H1 (cell line): ENCODE data around the gene ONECUT3. TPM values are rescaled to one million over a fixed set of nuclear protein-coding genes. Genes with fewer than 3 reads are reported as not detected.

Experiments
- CTCF ChIA-PET: fragments of 300-600 bp; sonication (Branson Sonifier 250); formaldehyde crosslinking; loops from one replicate; lab custom pipeline; 2021; ENCODE audit not compliant: partially characterized antibody; lab: Charles Lee
- POLR2A ChIA-PET: fragments of 300-600 bp; sonication (Branson Sonifier 250); formaldehyde crosslinking; loops from one replicate; lab custom pipeline; 2021; ENCODE audit warnings: inconsistent platforms; ENCODE audit not compliant: partially characterized antibody; lab: Charles Lee
- DNase-seq, 2 experiments: peaks; one replicate each; pipeline versions ENCODE4 v3.0.0 to v3.0.0-alpha.2; 2010 to 2022; ENCODE audit warnings: low spot score in 2 of 2, low read depth in 1 of 2, mixed read lengths in 1 of 2
- FAIRE-seq: peaks from 2 replicates; lab custom pipeline; 2011; peaks lifted over from hg19 to GRCh38; lab: Jason Lieb, UNC
- H2AFZ ChIP-seq: 2 replicates; pipeline ENCODE4 v1.8.1; 2012; ENCODE audit warnings: low read length, inconsistent platforms
- H2AK5ac ChIP-seq: 2 replicates; pipeline ENCODE4 v1.6.1; 2013; ENCODE audit warnings: low read depth, low read length
- H2BK120ac ChIP-seq: replicated peaks from 2 replicates; pipeline ENCODE3; 2013; ENCODE audit warnings: low read depth, low read length, inconsistent platforms
- H2BK12ac ChIP-seq: 2 replicates; pipeline ENCODE4 v1.6.1; 2013; ENCODE audit warnings: low read depth, low read length
- H2BK15ac ChIP-seq: 2 replicates; pipeline ENCODE4 v1.6.1; 2013; ENCODE audit warnings: low read length
- H2BK20ac ChIP-seq: 2 replicates; pipeline ENCODE4 v1.6.1; 2013; ENCODE audit warnings: low read length
- H2BK5ac ChIP-seq: 2 replicates; pipeline ENCODE4 v1.6.1; 2013; ENCODE audit warnings: low read depth, low read length
- H3K14ac ChIP-seq: 2 replicates; pipeline ENCODE4 v1.6.1; 2013; ENCODE audit warnings: inconsistent platforms; ENCODE audit not compliant: insufficient read length
- H3K18ac ChIP-seq: 2 replicates; pipeline ENCODE4 v1.6.1; 2013; ENCODE audit warnings: low read length; ENCODE audit errors: extremely low read depth
- H3K23ac ChIP-seq: 2 replicates; pipeline ENCODE4 v1.6.1; 2013; ENCODE audit warnings: inconsistent platforms; ENCODE audit not compliant: insufficient read length
- H3K23me2 ChIP-seq: 2 replicates; pipeline ENCODE4 v1.6.1; 2013; ENCODE audit warnings: low read depth, low read length
- H3K27ac ChIP-seq: 2 replicates; pipeline ENCODE4 v1.6.1; 2011; ENCODE audit warnings: low read depth, low read length, inconsistent platforms
- H3K27me3 ChIP-seq, 4 experiments: replicated peaks in 1 of 4; 1 replicate in 1 of 4; 2 replicates in 3 of 4; pipeline versions ENCODE4 v1.6.1 to v1.8.1; 2011 to 2013; ENCODE audit warnings: low read length in 3 of 4, mild to moderate bottlenecking in 3 of 4, inconsistent platforms in 2 of 4, mixed read lengths in 2 of 4, moderate library complexity in 1 of 4; ENCODE audit not compliant: control insufficient read depth in 3 of 4, insufficient read depth in 3 of 4; ENCODE audit errors: extremely low read depth in 1 of 4
- H3K36me3 ChIP-seq, 4 experiments: 2 replicates each; pipeline versions ENCODE4 v1.6.1 to v1.8.1; 2011 to 2013; ENCODE audit warnings: mild to moderate bottlenecking in 4 of 4, low read length in 3 of 4, moderate library complexity in 2 of 4, control low read depth in 1 of 4, inconsistent platforms in 1 of 4; ENCODE audit not compliant: insufficient read depth in 4 of 4, control insufficient read depth in 2 of 4
- H3K4ac ChIP-seq: replicated peaks from 2 replicates; pipeline ENCODE3; 2013; ENCODE audit warnings: low read length, low read depth, mixed read lengths, inconsistent platforms; ENCODE audit not compliant: insufficient read length
- H3K4me1 ChIP-seq, 4 experiments: replicated peaks in 1 of 4; 1 replicate in 1 of 4; 2 replicates in 3 of 4; pipeline versions ENCODE4 v1.6.1 to v1.8.1; 2011 to 2013; ENCODE audit warnings: low read length in 3 of 4, inconsistent platforms in 2 of 4, mixed read lengths in 1 of 4; ENCODE audit not compliant: insufficient read depth in 4 of 4, control insufficient read depth in 3 of 4
- H3K4me2 ChIP-seq, 2 experiments: 2 replicates each; pipeline versions ENCODE4 v1.6.1 to v1.8.1; 2011 to 2013; ENCODE audit warnings: low read depth in 2 of 2, low read length in 2 of 2, control low read depth in 1 of 2, inconsistent platforms in 1 of 2, mild to moderate bottlenecking in 1 of 2; ENCODE audit not compliant: insufficient read depth in 1 of 2
- H3K4me3 ChIP-seq, 4 experiments: fragments of 200-600, 300-600 bp in 1 of 4; sonication (generic), shearing (Covaris generic), sonication (Bioruptor Twin) in 1 of 4; 2 replicates each; pipeline versions ENCODE4 v1.5.1 to v1.8.1; 2011 to 2016; ENCODE audit warnings: low read length in 4 of 4, low read depth in 3 of 4, control low read depth in 2 of 4, inconsistent platforms in 2 of 4, mild to moderate bottlenecking in 2 of 4, mixed read lengths in 1 of 4, moderate library complexity in 1 of 4; ENCODE audit not compliant: insufficient read depth in 2 of 4; ENCODE audit errors: extremely low read depth in 1 of 4
- H3K56ac ChIP-seq: replicated peaks from 2 replicates; pipeline ENCODE3; 2013; ENCODE audit warnings: low read depth, mild to moderate bottlenecking, mixed read lengths, low read length, inconsistent platforms; ENCODE audit not compliant: insufficient read length
- H3K79me1 ChIP-seq: 2 replicates; pipeline ENCODE4 v1.6.1; 2013; ENCODE audit warnings: low read depth, low read length, control low read depth
- H3K79me2 ChIP-seq, 2 experiments: 2 replicates each; pipeline versions ENCODE4 v1.6.1 to v1.8.1; 2012 to 2013; ENCODE audit warnings: low read length in 2 of 2, mild to moderate bottlenecking in 2 of 2, inconsistent platforms in 1 of 2; ENCODE audit not compliant: insufficient read depth in 2 of 2, control insufficient read depth in 1 of 2
- H3K9ac ChIP-seq, 4 experiments: replicated peaks in 1 of 4; 1 replicate in 1 of 4; 2 replicates in 3 of 4; pipeline versions ENCODE4 v1.6.1 to v1.8.1; 2011 to 2013; ENCODE audit warnings: low read depth in 3 of 4, low read length in 3 of 4, control low read depth in 2 of 4, mild to moderate bottlenecking in 2 of 4, moderate library complexity in 2 of 4, inconsistent platforms in 1 of 4; ENCODE audit errors: extremely low read depth in 1 of 4
- H3K9me3 ChIP-seq, 2 experiments: 2 replicates each; pipeline versions ENCODE4 v1.6.1 to v1.8.1; 2012 to 2013; ENCODE audit warnings: mild to moderate bottlenecking in 2 of 2, moderate library complexity in 2 of 2, control low read depth in 1 of 2, inconsistent platforms in 1 of 2, low read depth in 1 of 2, low read length in 1 of 2, mixed read lengths in 1 of 2; ENCODE audit not compliant: insufficient read depth in 2 of 2
- H4K20me1 ChIP-seq, 2 experiments: replicated peaks in 1 of 2; 2 replicates each; pipeline versions ENCODE3 to v1.8.1; 2011 to 2013; ENCODE audit warnings: inconsistent platforms in 2 of 2, low read length in 2 of 2, mild to moderate bottlenecking in 1 of 2; ENCODE audit not compliant: insufficient read depth in 2 of 2, control insufficient read depth in 1 of 2
- H4K5ac ChIP-seq: 2 replicates; pipeline ENCODE4 v1.6.1; 2013; ENCODE audit warnings: low read length, low read depth, mixed read lengths, inconsistent platforms; ENCODE audit not compliant: insufficient read length
- H4K8ac ChIP-seq: 2 replicates; pipeline ENCODE4 v1.8.0; 2013; ENCODE audit warnings: mild to moderate bottlenecking, moderate library complexity, low read length, inconsistent platforms; ENCODE audit not compliant: insufficient read depth; ENCODE audit errors: extremely low read depth
- H4K91ac ChIP-seq: replicated peaks from 2 replicates; pipeline ENCODE3; 2013; ENCODE audit warnings: low read length, mixed read lengths, inconsistent platforms; ENCODE audit not compliant: insufficient read length
- EZH2 ChIP-seq: fragments of 200-600 bp; sonication (generic); IDR thresholded peaks from 2 replicates; pipeline ENCODE4 v1.7.1; 2012; ENCODE audit warnings: low read depth, mild to moderate bottlenecking, moderate library complexity, low read length, inconsistent platforms; ENCODE audit not compliant: severe bottlenecking
- KDM4A ChIP-seq: IDR thresholded peaks from one replicate; pipeline ENCODE4 v1.7.1; 2012; ENCODE audit warnings: low read depth, mild to moderate bottlenecking, moderate library complexity, low read length, inconsistent platforms; ENCODE audit not compliant: severe bottlenecking
- SAP30 ChIP-seq: fragments of 300-600 bp; sonication (generic); IDR thresholded peaks from 2 replicates; pipeline ENCODE4 v1.7.1; 2012; ENCODE audit warnings: low read length, moderate library complexity, mild to moderate bottlenecking, inconsistent platforms; ENCODE audit not compliant: insufficient read depth, insufficient replicate concordance
- SIX5 ChIP-seq: IDR thresholded peaks from 2 replicates; pipeline ENCODE4 v1.6.1; 2011; ENCODE audit warnings: mild to moderate bottlenecking, low read depth, low read length
- SUZ12 ChIP-seq: fragments of 200-600 bp; sonication (generic); IDR thresholded peaks from 2 replicates; pipeline ENCODE4 v1.6.1; 2012; ENCODE audit warnings: mild to moderate bottlenecking, inconsistent platforms, low read length, moderate library complexity, mixed read lengths
- WGBS, 2 experiments: shearing (Covaris generic) in 1 of 2; methylation state at CpG; one replicate each; pipeline versions ENCODE4 v1.1.6 to v1.1.7; 2013 to 2015; ENCODE audit warnings: low lambda C conversion rate in 2 of 2, mixed read lengths in 2 of 2, inconsistent platforms in 1 of 2, low coverage in 1 of 2, missing lambda C conversion rate in 1 of 2; ENCODE audit not compliant: insufficient replicate concordance in 2 of 2, insufficient coverage in 1 of 2, insufficient read length in 1 of 2; ENCODE audit errors: extremely low coverage in 1 of 2, missing lambda C conversion rate in 1 of 2; 5-methylcytosine and 5-hydroxymethylcytosine counted together
- polyA plus RNA-seq, 7 experiments: library from polyadenylated mRNA; depleted of rRNA in 3 of 7; stranded (reverse) in 5 of 7; unstranded in 2 of 7; fragments of >200 nt in 5 of 7; fragments of 200-250 nt in 2 of 7; gene quantifications; 1 replicate in 5 of 7; 2 replicates in 1 of 7; 4 replicates in 1 of 7; pipeline versions ENCODE4 v1.2.1 to v1.2.3, GENCODE V29; 2011 to 2013; ENCODE audit warnings: missing spikeins in 2 of 7, mixed read lengths in 2 of 7
- total RNA-seq: library from RNA; stranded (reverse); fragmentation: NEBNext Ultra II Directional; extraction: Animal tissue kit (Norgen Biotek cat#: 25700); gene quantifications from 2 replicates; pipeline ENCODE4 v1.2.1, GENCODE V29; 2021
- TF ChIP-seq, protein P1 (sequence below): IDR thresholded peaks from 2 replicates; pipeline ENCODE4 v1.6.1; 2012; ENCODE audit warnings: inconsistent platforms

ONECUT3 gene
- total and polyA plus RNA-seq, 2 of the 8 experiments (the other 6 are each of a cell fraction or from before 2014, with no cell fraction given): not detected

GRCh38 chr19:1789261-1790041 is 36.1 kb downstream of the ONECUT3 start:
- Histone ChIP-seq H3K4me3 (peak overlapping the region; percentile 7 to 58 (median 32); a peak in 5 of 8 replicates), H2BK12ac (peak overlapping the region; percentile 55; the same call in 1 of the 2 replicates), H3K18ac (peak overlapping the region; percentile 60), H3K4me1 (peaks cover 0 to 8% (median 4%) of the 10 kb centered on the region in 4 experiments; a peak in 5 of 7 replicates), H2BK20ac (no peak overlapping the region), H3K23me2 (no peaks in the 10 kb centered on the region; the same call in 1 of the 2 replicates), H2AK5ac (no peak overlapping the region), H3K9me3 (peaks cover 0 to 7% of the 10 kb centered on the region in 2 experiments; a peak in 1 of 4 replicates), H4K20me1 (no peaks in the 10 kb centered on the region), H3K9ac (no peak overlapping the region), H3K27ac (no peak overlapping the region), H3K36me3 (no peaks in the 10 kb centered on the region), H3K79me1 (no peaks in the 10 kb centered on the region), H4K5ac (no peak overlapping the region), H3K4ac (no peak overlapping the region), H4K8ac (no peak overlapping the region; the same call in 1 of the 2 replicates), H3K27me3 (peaks cover 2 to 17% (median 13%) of the 10 kb centered on the region in 4 experiments; a peak in 6 of 7 replicates), H2BK15ac (no peak overlapping the region), H3K56ac (no peak overlapping the region), H2BK120ac (no peak overlapping the region), H3K79me2 (no peaks in the 10 kb centered on the region), H2BK5ac (peak overlapping the region; percentile 39; the same call in 1 of the 2 replicates), H3K4me2 (peak overlapping the region; percentile 59 to 71)
- DNase-seq (no peak), FAIRE-seq (no peak)
- WGBS, 2 experiments: 20% methylated on average over 37 of the region's 59 CpGs; no CpG with 5 or more reads in 1 of the 2 experiments
- CTCF ChIA-PET: interaction anchor here (0.6 to 3.7 kb wide), 16 partner anchors 8 to 496 kb away, joined by 3 to 28 read pairs (median 5); no protein-coding TSS in a partner anchor
- POLR2A ChIA-PET: interaction anchor here (1.6 kb wide), 1 partner anchor 107 kb away, joined by 3 read pairs; no protein-coding TSS in a partner anchor
- TF ChIP-seq KDM4A (peak; percentile 42), SAP30 (no peak), SIX5 (no peak), EZH2 (peak; percentile 59), SUZ12 (peak; percentile 52; the same call in 1 of the 2 replicates)
- TF ChIP-seq, protein P1, sequence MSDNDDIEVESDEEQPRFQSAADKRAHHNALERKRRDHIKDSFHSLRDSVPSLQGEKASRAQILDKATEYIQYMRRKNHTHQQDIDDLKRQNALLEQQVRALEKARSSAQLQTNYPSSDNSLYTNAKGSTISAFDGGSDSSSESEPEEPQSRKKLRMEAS: peak; percentile 33; the same call in 1 of the 2 replicates
- TF ChIP-seq, all 59 proteins: peak for 4
- no peak overlapping the region for H2AFZ ChIP-seq
- no peak overlapping the region for H3K14ac ChIP-seq
- no peak overlapping the region for H3K23ac ChIP-seq
- no peak overlapping the region for H4K91ac ChIP-seq
